Psoas muscle (tissue), 8 donors: ENCODE data around the gene SLC2A9. TPM values are rescaled to one million over a fixed set of nuclear protein-coding genes. Genes with fewer than 3 reads are reported as not detected.

Source experiments
- ATAC-seq, 4 donors: fragments of 200-7000 bp; cut with Tn5 transposase; one replicate each; pipeline ENCODE4 v1.9.1; 2020; ENCODE audit warnings: moderate library complexity in 3 of 4, mild to moderate bottlenecking in 2 of 4
- DNase-seq, 2 donors: peaks; one replicate each; pipeline ENCODE4 v3.0.0-alpha.2; 2020
- H3K27ac ChIP-seq: fragments of 200-600 bp; one replicate; pipeline ENCODE4 v1.8.0; 2022
- H3K27me3 ChIP-seq, 3 donors: fragments of 200-600 bp in 1 of 3; one replicate each; pipeline versions ENCODE4 v1.6.1 to v1.8.0; 2013 to 2022; ENCODE audit warnings: low read length in 2 of 3, mild to moderate bottlenecking in 2 of 3, moderate library complexity in 1 of 3; ENCODE audit not compliant: insufficient read depth in 3 of 3
- H3K36me3 ChIP-seq, 2 donors: fragments of 200-600 bp in 1 of 2; one replicate each; pipeline versions ENCODE4 v1.6.1 to v1.8.0; 2013 to 2022; ENCODE audit warnings: low read depth in 1 of 2, mild to moderate bottlenecking in 1 of 2, moderate library complexity in 1 of 2; ENCODE audit not compliant: insufficient read depth in 1 of 2
- H3K4me1 ChIP-seq: fragments of 200-600 bp; one replicate; pipeline ENCODE4 v1.8.0; 2022
- H3K4me3 ChIP-seq: fragments of 200-600 bp; one replicate; pipeline ENCODE4 v1.8.0; 2022; ENCODE audit warnings: mild to moderate bottlenecking
- H3K9me3 ChIP-seq: fragments of 200-600 bp; one replicate; pipeline ENCODE4 v1.8.0; 2022
- CTCF ChIP-seq: fragments of 200-600 bp; IDR thresholded peaks from one replicate; pipeline ENCODE4 v1.8.0; 2022; ENCODE audit warnings: antibody characterized with exemption
- whole genome bisulfite sequencing, 3 donors: extraction: QIAGEN DNeasy Blood & Tissue Kit; methylation state at CpG; one replicate each; pipeline versions ENCODE4 v1.1.6 to v1.1.7; 2013; 5-methylcytosine and 5-hydroxymethylcytosine counted together
- intact Hi-C, 2 donors: fragments of 100-400 bp; cut with DNase I; formaldehyde crosslinking; loops; one replicate each; pipeline versions ENCODE4 v1.11.0 to v1.14.2; 2022
- polyA plus RNA-seq, 3 donors: library from polyadenylated mRNA; stranded (reverse); fragments of 200-250 nt; gene quantifications; one replicate each; pipeline ENCODE4 v1.2.3, GENCODE V29; 2013
- total RNA-seq, 4 donors: library from RNA; stranded (reverse); fragmentation: NEBNext Ultra II Directional in 2 of 4; extraction: Animal tissue kit (Norgen Biotek cat#: 25700) in 2 of 4; gene quantifications; one replicate each; pipeline versions ENCODE4 v1.2.1 to v1.2.4, GENCODE V29; 2021 to 2023
- donor health status: healthy with polysubstance abuse.
- donor health status: DM: no; HTN: no; CAD: no; lungs with moderate emphysema.
- donor health status: Bipolar disorder and iron deficiency.
- donor health status: healthy.
- donor health status: DM: yes; HTN: yes; CAD: no.
- donor health status: DM: no; HTN: no; CAD: no.
- donor health status: DM: no; HTN: no; CAD: no.
- donor health status: DM: yes; HTN: yes; CAD: no.

Gene SLC2A9
- total and polyA plus RNA-seq, 7 donors, result 0.37 to 2.7 (median 1.3) TPM

GRCh38 chr4:10019521-10020051, 1.7 kb downstream of the SLC2A9 start:
- TF ChIP-seq CTCF, result no peak
- Histone ChIP-seq H3K27me3 (no peaks in the 10 kb centered on the region), H3K4me1 (peaks cover 24% of the 10 kb centered on the region), H3K27ac (peak overlapping the region; percentile 80), H3K36me3 (no peaks in the 10 kb centered on the region), H3K9me3 (no peaks in the 10 kb centered on the region), H3K4me3 (peak overlapping the region; percentile 62)
- DNase-seq, result peak in 1 of 2 donors; percentile 61
- intact Hi-C loops, result loop anchor here (5.0 to 10.0 kb wide), 3 partner anchors 43 to 325 kb away; no protein-coding TSS in a partner anchor
- WGBS, 3 donors, result 23 to 35% (median 24%) methylated on average over 9 of the region's 9 CpGs
- peak; percentile 14 to 72 (median 52) for ATAC-seq

GRCh38 chr4:10018818-10019461, 2.4 kb downstream of the SLC2A9 start:
- DNase-seq, result peak; percentile 98
- Histone ChIP-seq H3K4me1 (peaks cover 24% of the 10 kb centered on the region), H3K4me3 (peak overlapping the region; percentile 62), H3K9me3 (no peaks in the 10 kb centered on the region), H3K27ac (peak overlapping the region; percentile 80), H3K27me3 (no peaks in the 10 kb centered on the region), H3K36me3 (no peaks in the 10 kb centered on the region)
- WGBS, 3 donors, result 1% methylated on average over 47 to 52 of the region's 52 CpGs
- peak; percentile 96 to 97 (median 96) for ATAC-seq
- peak; percentile 97 for TF ChIP-seq CTCF
- intact Hi-C loops, result loop anchor here (5.0 to 10.0 kb wide), 3 partner anchors 43 to 324 kb away; no protein-coding TSS in a partner anchor

GRCh38 chr4:10017037-10017893, 4.0 kb downstream of the SLC2A9 start:
- no peak for TF ChIP-seq CTCF
- DNase-seq, result no peak
- Histone ChIP-seq H3K4me3 (no peak overlapping the region), H3K4me1 (peaks cover 23% of the 10 kb centered on the region), H3K27me3 (no peaks in the 10 kb centered on the region), H3K27ac (no peak overlapping the region), H3K36me3 (no peaks in the 10 kb centered on the region), H3K9me3 (no peaks in the 10 kb centered on the region)
- 86 to 93% (median 93%) methylated on average over 11 of the region's 11 CpGs for WGBS, 3 donors
- intact Hi-C loops, result loop anchor here (2.0 to 10.0 kb wide), 4 partner anchors 45 to 322 kb away; no protein-coding TSS in a partner anchor
- ATAC-seq, result no peak

GRCh38 chr4:10016169-10016568, 5.1 kb downstream of the SLC2A9 start:
- 75 to 79% (median 78%) methylated on average over 6 of the region's 6 CpGs for WGBS, 3 donors
- Histone ChIP-seq H3K36me3 (no peaks in the 10 kb centered on the region), H3K27ac (no peak overlapping the region), H3K4me3 (no peak overlapping the region), H3K27me3 (no peaks in the 10 kb centered on the region), H3K4me1 (peaks cover 12% of the 10 kb centered on the region), H3K9me3 (no peaks in the 10 kb centered on the region)
- TF ChIP-seq CTCF, result no peak
- DNase-seq, result no peak
- intact Hi-C loops, result loop anchor here (2.0 to 10.0 kb wide), 4 partner anchors 46 to 321 kb away; no protein-coding TSS in a partner anchor
- no peak for ATAC-seq
